ENCODE measurements around the gene ACKR4.
"Not testable (repeated sequence)": the region's sequence is repeated elsewhere in the genome, so short reads cannot be mapped to it uniquely, and the experiment has no call there.

ACKR4 gene

GRCh38 chr3:132594498-132594897, 2.6 kb upstream of the ACKR4 start:
- DNase-seq (ENCODE audit: low read depth) = no peak

- DNase-seq (ENCODE audit: low read depth) = peak; percentile 42
These were observed 2.1 kb upstream of the ACKR4 start for GRCh38 chr3:132595014-132595413.

- DNase-seq (ENCODE audit: low read depth) = no peak
These were observed 744 bp upstream of the ACKR4 start for GRCh38 chr3:132596326-132596725.

- DNase-seq (ENCODE audit: low read depth) = no peak
These were observed 590 bp downstream of the ACKR4 start for GRCh38 chr3:132597660-132598059.

- DNase-seq (ENCODE audit: low read depth) = no peak
These were observed 1.1 kb downstream of the ACKR4 start for GRCh38 chr3:132598181-132598580.

GRCh38 chr3:132600614-132601013, 3.5 kb downstream of the ACKR4 start:
- DNase-seq (ENCODE audit: low read depth) = not testable (repeated sequence)

GRCh38 chr3:132605374-132605792, 8.3 kb downstream of the ACKR4 start:
- no peak for DNase-seq (ENCODE audit: low read depth)

- DNase-seq (ENCODE audit: low read depth) = peak; percentile 17
These were observed 9.0 kb downstream of the ACKR4 start for GRCh38 chr3:132606085-132606484.

GRCh38 chr3:132606620-132607019, 9.6 kb downstream of the ACKR4 start:
- not testable (repeated sequence) for DNase-seq (ENCODE audit: low read depth)

GRCh38 chr3:132615301-132615700, 18.2 kb downstream of the ACKR4 start:
- DNase-seq (ENCODE audit: low read depth) = not testable (repeated sequence)

- DNase-seq (ENCODE audit: low read depth) = peak; percentile 11
These were observed 18.8 kb downstream of the ACKR4 start for GRCh38 chr3:132615881-132616280.

- DNase-seq (ENCODE audit: low read depth) = no peak
These were observed 19.7 kb downstream of the ACKR4 start for GRCh38 chr3:132616780-132617179.

GRCh38 chr3:132622148-132622547, 25.1 kb downstream of the ACKR4 start:
- no peak for DNase-seq (ENCODE audit: low read depth)

- DNase-seq (ENCODE audit: low read depth) = no peak
These were observed 25.7 kb downstream of the ACKR4 start for GRCh38 chr3:132622761-132623160.

GRCh38 chr3:132623646-132624045, 26.6 kb downstream of the ACKR4 start:
- no peak for DNase-seq (ENCODE audit: low read depth)

- no peak for DNase-seq (ENCODE audit: low read depth)
These were observed 27.7 kb downstream of the ACKR4 start for GRCh38 chr3:132624790-132625189.

GRCh38 chr3:132625613-132626012, 28.5 kb downstream of the ACKR4 start:
- DNase-seq (ENCODE audit: low read depth) = no peak

- DNase-seq (ENCODE audit: low read depth) = no peak
These were observed 29.9 kb downstream of the ACKR4 start for GRCh38 chr3:132626955-132627354.

GRCh38 chr3:132628157-132628556, 31.1 kb downstream of the ACKR4 start:
- DNase-seq (ENCODE audit: low read depth) = no peak

GRCh38 chr3:132629928-132630327, 32.9 kb downstream of the ACKR4 start:
- DNase-seq (ENCODE audit: low read depth) = peak; percentile 62

GRCh38 chr3:132630612-132631011, 33.5 kb downstream of the ACKR4 start:
- no peak for DNase-seq (ENCODE audit: low read depth)

GRCh38 chr3:132635052-132635451, 38.0 kb downstream of the ACKR4 start:
- DNase-seq (ENCODE audit: low read depth) = no peak

GRCh38 chr3:132637590-132637989, 40.5 kb downstream of the ACKR4 start:
- DNase-seq (ENCODE audit: low read depth) = no peak

GRCh38 chr3:132638706-132639105, 41.6 kb downstream of the ACKR4 start:
- no peak for DNase-seq (ENCODE audit: low read depth)

- DNase-seq (ENCODE audit: low read depth) = not testable (repeated sequence)
These were observed 44.4 kb downstream of the ACKR4 start for GRCh38 chr3:132641427-132641826.
